HEK293 (cell line): Measurements from ENCODE around the gene SMOC1.
"Not testable (repeated sequence)": the region's sequence is repeated elsewhere in the genome, so short reads cannot be mapped to it uniquely, and the experiment has no call there.

ENCODE experiments used
- CTCF ChIA-PET: fragments of 350-600 bp; formaldehyde crosslinking; extraction: SDS; loops from one replicate; lab custom pipeline; 2021; ENCODE audit warnings: antibody characterized with exemption; lab: Yijun Ruan, JAX
- POLR2A ChIA-PET: fragments of 300-600 bp; formaldehyde crosslinking; extraction: SDS; loops from one replicate; lab custom pipeline; 2020; ENCODE audit warnings: antibody characterized with exemption, inconsistent platforms; lab: Yijun Ruan, JAX
- H3K27ac ChIP-seq: fragments of 200-500 bp; sonication (Bioruptor generic); 2 replicates; pipeline ENCODE4 v1.5.1; 2014; ENCODE audit warnings: low read depth, low read length, control low read depth, inconsistent platforms; ENCODE audit errors: extremely low read depth
- H3K36me3 ChIP-seq, 2 experiments: fragments of 200-500 bp in 1 of 2; sonication (Bioruptor generic) in 1 of 2; 1 replicate in 1 of 2; 2 replicates in 1 of 2; pipeline ENCODE4 v1.5.1; 2014 to 2017; ENCODE audit warnings: inconsistent platforms in 2 of 2, low read length in 2 of 2; ENCODE audit not compliant: control insufficient read depth in 2 of 2, insufficient read depth in 1 of 2
- H3K4me1 ChIP-seq: fragments of 200-500 bp; sonication (Bioruptor generic); 2 replicates; pipeline ENCODE4 v1.5.1; 2014; ENCODE audit warnings: mild to moderate bottlenecking, low read length, inconsistent platforms; ENCODE audit not compliant: control insufficient read depth, insufficient read depth
- H3K4me3 ChIP-seq: 2 replicates; pipeline ENCODE4 v1.5.1; 2011; ENCODE audit warnings: low read depth, mild to moderate bottlenecking, control low read depth, low read length, moderate library complexity
- H3K9me3 ChIP-seq: fragments of 200-500 bp; sonication (Bioruptor generic); 2 replicates; pipeline ENCODE4 v1.5.1; 2014; ENCODE audit warnings: low read depth, low read length, inconsistent platforms; ENCODE audit not compliant: control insufficient read depth, insufficient read depth
- BCL11B ChIP-seq: fragments of 450-650 bp; formaldehyde crosslinking; IDR thresholded peaks from 2 replicates; pipeline ENCODE4 v1.5.1; 2016; ENCODE audit warnings: low read depth, missing biosample characterization, missing genetic modification characterization
- CTCF ChIP-seq: fragments of 450-650 bp; formaldehyde crosslinking; IDR thresholded peaks from 2 replicates; pipeline ENCODE4 v1.5.1; 2016; ENCODE audit warnings: missing biosample characterization, missing genetic modification characterization
- GLIS2 ChIP-seq: fragments of 450-650 bp; formaldehyde crosslinking; IDR thresholded peaks from 2 replicates; pipeline ENCODE4 v1.5.1; 2016; ENCODE audit warnings: missing biosample characterization, missing genetic modification characterization
- MEIS1 ChIP-seq: sonication (generic); formaldehyde crosslinking; IDR thresholded peaks from 2 replicates; pipeline ENCODE4 v1.8.1; 2022; ENCODE audit warnings: missing genetic modification reagents, mild to moderate bottlenecking, borderline replicate concordance
- OVOL3 ChIP-seq: fragments of 450-650 bp; formaldehyde crosslinking; IDR thresholded peaks from 2 replicates; pipeline ENCODE4 v1.5.1; 2016; ENCODE audit warnings: missing biosample characterization, missing genetic modification characterization
- SALL2 ChIP-seq: fragments of 450-650 bp; formaldehyde crosslinking; IDR thresholded peaks from 2 replicates; pipeline ENCODE4 v1.5.0; 2017; ENCODE audit warnings: missing biosample characterization, mild to moderate bottlenecking, missing genetic modification characterization, borderline replicate concordance
- ZBTB1 ChIP-seq: fragments of 450-650 bp; formaldehyde crosslinking; IDR thresholded peaks from 2 replicates; pipeline ENCODE4 v1.5.1; 2016; ENCODE audit warnings: missing biosample characterization, missing genetic modification characterization
- ZNF132 ChIP-seq: fragments of 450-650 bp; formaldehyde crosslinking; IDR thresholded peaks from 2 replicates; pipeline ENCODE4 v1.5.1; 2017; ENCODE audit warnings: missing biosample characterization, missing genetic modification characterization, borderline replicate concordance
- ZNF324 ChIP-seq: fragments of 450-650 bp; formaldehyde crosslinking; IDR thresholded peaks from 2 replicates; pipeline ENCODE4 v1.5.1; 2016; ENCODE audit warnings: missing biosample characterization, missing genetic modification characterization
- ZNF350 ChIP-seq: fragments of 450-650 bp; formaldehyde crosslinking; IDR thresholded peaks from 2 replicates; pipeline ENCODE4 v1.5.0; 2017; ENCODE audit warnings: missing biosample characterization, mild to moderate bottlenecking, missing genetic modification characterization
- ZNF48 ChIP-seq: fragments of 450-650 bp; formaldehyde crosslinking; IDR thresholded peaks from 2 replicates; pipeline ENCODE4 v1.5.1; 2016; ENCODE audit warnings: missing biosample characterization, missing genetic modification characterization
- ZNF510 ChIP-seq: fragments of 450-650 bp; formaldehyde crosslinking; IDR thresholded peaks from 2 replicates; pipeline ENCODE4 v1.5.1; 2018; ENCODE audit warnings: mild to moderate bottlenecking, missing genetic modification characterization, missing biosample characterization; ENCODE audit not compliant: insufficient replicate concordance
- ZNF610 ChIP-seq: fragments of 450-650 bp; formaldehyde crosslinking; IDR thresholded peaks from 2 replicates; pipeline ENCODE4 v1.5.1; 2016; ENCODE audit warnings: missing biosample characterization, missing genetic modification characterization, borderline replicate concordance

The SMOC1 gene

DNA sequence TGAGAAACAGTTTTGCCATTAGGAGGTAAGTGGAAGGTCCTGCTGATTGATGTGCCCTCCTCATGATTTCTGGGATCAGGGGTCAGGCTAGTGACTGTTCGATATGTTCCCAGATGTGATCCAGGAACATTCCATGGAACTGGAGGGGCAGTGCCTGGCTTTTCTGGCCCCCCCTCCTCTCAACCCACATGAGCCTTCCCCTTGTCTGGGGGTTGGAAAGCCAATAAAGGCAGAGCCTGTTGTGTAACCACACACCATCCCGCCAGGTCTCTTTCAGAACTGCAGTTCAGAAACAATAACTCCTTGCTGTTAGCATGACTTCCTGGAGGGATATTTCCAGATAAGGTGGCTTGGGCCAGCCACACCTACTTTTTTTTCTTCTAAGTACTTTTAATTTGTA is 17.8 kb downstream of the SMOC1 start (continued):
- TF ChIP-seq MEIS1 (CRISPR knock-in tag), result no peak
- TF ChIP-seq, all 188 proteins: peak for 0

- H3K4me1 ChIP-seq, result no peaks in the 10 kb centered on the region
- no peak overlapping the region for H3K27ac ChIP-seq
- H3K9me3 ChIP-seq, result peaks cover 4% of the 10 kb centered on the region; the same call in 1 of the 2 replicates
- peaks cover 0 to 3% of the 10 kb centered on the region in 2 experiments; a peak in 1 of 3 replicates for H3K36me3 ChIP-seq
- POLR2A ChIA-PET, result interaction anchor here (1.6 kb wide), 1 partner anchor 22 kb away, joined by 6 read pairs; the partner anchor contains the start of gene SMOC1
- CTCF ChIA-PET, result no interaction called here
- H3K4me3 ChIP-seq, result no peak overlapping the region
- no peak for TF ChIP-seq SALL2 (tag by site-specific recombination)
- no peak for TF ChIP-seq BCL11B (tag by site-specific recombination)
- TF ChIP-seq GLIS2 (tag by site-specific recombination), result no peak
These were observed 21.4 kb downstream of the SMOC1 start for GRCh38 chr14:69900603-69901002.

DNA sequence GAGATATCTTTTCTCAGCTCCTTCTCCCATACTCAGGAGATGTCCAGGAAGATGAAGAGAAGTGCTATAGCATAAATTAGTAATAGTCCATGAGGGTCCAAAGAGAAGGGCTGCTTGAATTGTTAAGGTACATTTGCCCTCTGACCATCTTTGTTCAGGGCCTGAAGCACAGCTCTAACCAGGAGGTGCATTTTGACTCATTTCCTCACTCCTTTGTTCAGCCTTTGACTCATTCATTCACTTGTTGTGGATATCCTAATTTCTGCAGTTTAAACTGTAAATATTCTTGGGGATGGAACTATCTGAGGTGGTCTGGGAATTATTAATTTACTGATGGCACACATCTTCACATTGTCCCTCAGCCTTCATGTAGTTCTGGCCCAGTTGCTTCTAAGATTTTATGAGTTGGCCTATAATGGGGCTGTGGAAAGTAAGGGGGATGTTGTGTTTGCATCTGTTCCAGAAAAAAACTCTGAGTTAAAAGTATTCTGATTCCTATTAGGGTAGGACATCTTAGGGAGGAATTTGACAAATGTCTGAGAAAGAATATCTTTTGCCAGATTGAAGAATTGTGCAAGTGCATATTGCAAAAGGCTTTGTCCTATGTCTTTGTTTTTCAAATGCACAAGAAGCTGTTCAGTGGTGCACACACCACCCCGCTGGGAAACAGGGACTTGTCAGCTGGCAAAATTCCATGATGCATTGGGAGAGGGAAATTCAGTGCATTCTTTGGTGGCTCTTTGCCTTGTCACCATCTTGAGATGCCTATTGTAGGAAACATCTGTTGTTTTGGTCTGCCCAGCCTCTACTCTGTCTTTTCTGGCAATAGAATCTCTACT is 22.1 kb downstream of the SMOC1 start:
- no peak for TF ChIP-seq ZBTB1 (tag by site-specific recombination)
- no peak for TF ChIP-seq ZNF510 (tag by site-specific recombination)
- no peak for TF ChIP-seq CTCF
- no peak for TF ChIP-seq OVOL3 (tag by site-specific recombination)
- CTCF ChIA-PET, result interaction anchor here (0.6 kb wide), 1 partner anchor 27 kb away, joined by 3 read pairs; no protein-coding TSS in a partner anchor
- H3K36me3 ChIP-seq, result peaks cover 0 to 3% of the 10 kb centered on the region in 2 experiments; a peak in 1 of 3 replicates
- no peak overlapping the region for H3K4me3 ChIP-seq
- H3K4me1 ChIP-seq, result no peaks in the 10 kb centered on the region
- POLR2A ChIA-PET, result interaction anchor here (1.6 kb wide), 1 partner anchor 22 kb away, joined by 6 read pairs; the partner anchor contains the start of gene SMOC1
- no peak overlapping the region for H3K27ac ChIP-seq
- peaks cover 4% of the 10 kb centered on the region; the same call in 1 of the 2 replicates for H3K9me3 ChIP-seq

- H3K27ac ChIP-seq, H3K4me3 ChIP-seq, H3K9me3 ChIP-seq, POLR2A ChIA-PET, H3K4me1 ChIP-seq, H3K36me3 ChIP-seq: not testable (repeated sequence)
- CTCF ChIA-PET, result interaction anchor here (1.0 kb wide), 1 partner anchor 170 kb away, joined by 3 read pairs; no protein-coding TSS in a partner anchor
These were observed 23.8 kb downstream of the SMOC1 start for GRCh38 chr14:69903046-69903445.

- ChIA-PET POLR2A (no interaction called here), CTCF (interaction anchor here (0.5 kb wide), 1 partner anchor 82 kb away, joined by 3 read pairs; no protein-coding TSS in a partner anchor)
- H3K9me3 ChIP-seq, result no peaks in the 10 kb centered on the region
- no peaks in the 10 kb centered on the region for H3K36me3 ChIP-seq
- no peaks in the 10 kb centered on the region for H3K4me1 ChIP-seq
- no peak overlapping the region for H3K4me3 ChIP-seq
- no peak overlapping the region for H3K27ac ChIP-seq
- no peak for TF ChIP-seq ZNF610 (tag by site-specific recombination)
- no peak for TF ChIP-seq ZNF324 (tag by site-specific recombination)
- TF ChIP-seq ZNF48, result no peak
- no peak for TF ChIP-seq ZNF350 (tag by site-specific recombination)
- no peak for TF ChIP-seq ZNF132 (tag by site-specific recombination)
These were observed 25.0 kb downstream of the SMOC1 start for GRCh38 chr14:69904246-69904645.
